Diencephalon (tissue), 1 donor: Measurements from ENCODE around the gene CIAPIN1. TPM values are rescaled to one million over a fixed set of nuclear protein-coding genes. Genes with fewer than 3 reads are reported as not detected.

Experiments
- total RNA-seq: library from RNA; depleted of rRNA; stranded (reverse); fragments of >200 nt; gene quantifications from one replicate; pipeline ENCODE4 v1.2.3, GENCODE V29; 2014

The CIAPIN1 gene
- total RNA-seq: 63.0 TPM

DNA sequence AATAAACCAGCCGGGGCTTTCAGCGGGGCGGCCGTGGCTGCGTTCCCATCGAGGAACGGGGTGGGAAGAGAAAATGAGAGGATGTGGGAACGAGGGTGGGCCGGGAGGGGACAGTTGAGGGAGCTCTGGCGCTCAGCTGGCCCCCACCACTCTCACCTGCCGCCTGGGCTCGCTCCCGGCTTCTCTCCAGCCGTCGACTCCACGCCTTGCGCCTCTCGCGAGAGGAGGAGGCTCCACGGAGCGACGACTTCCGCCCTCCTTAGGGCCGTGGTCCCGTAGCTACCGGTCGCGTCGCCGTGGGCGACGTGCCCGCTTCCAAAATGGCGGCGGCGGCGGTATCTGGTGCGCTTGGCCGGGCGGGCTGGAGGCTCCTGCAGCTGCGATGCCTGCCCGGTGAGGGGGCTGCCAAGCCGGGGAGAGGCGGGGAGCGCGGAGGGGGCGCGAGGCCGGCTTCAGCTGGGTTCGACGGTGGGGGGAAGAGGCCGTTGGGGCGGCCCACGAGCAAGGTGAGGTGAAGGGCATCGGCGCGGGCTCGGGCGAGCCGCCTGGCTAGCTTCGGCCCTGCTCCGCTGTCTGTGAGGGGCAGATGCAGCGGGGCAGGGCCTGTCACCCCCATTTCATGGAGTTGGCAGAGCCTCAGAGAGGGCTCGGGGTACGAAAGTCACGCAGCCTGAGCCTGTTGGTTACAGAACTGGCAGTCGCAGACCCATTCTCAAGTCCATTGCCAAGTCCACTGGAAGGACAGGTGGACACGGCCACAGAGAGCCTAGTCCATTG is at the start of gene CIAPIN1, which contains the start of gene COQ9:
Gene CIAPIN1 (minus strand): TSS at position 200 of the 777 bp plus-strand sequence. CDS start 6,457 bp downstream, outside the sequence.
Gene COQ9 (plus strand): TSS at position 294 of the 777 bp plus-strand sequence. CDS start 27 bp downstream, at position 321.

DNA sequence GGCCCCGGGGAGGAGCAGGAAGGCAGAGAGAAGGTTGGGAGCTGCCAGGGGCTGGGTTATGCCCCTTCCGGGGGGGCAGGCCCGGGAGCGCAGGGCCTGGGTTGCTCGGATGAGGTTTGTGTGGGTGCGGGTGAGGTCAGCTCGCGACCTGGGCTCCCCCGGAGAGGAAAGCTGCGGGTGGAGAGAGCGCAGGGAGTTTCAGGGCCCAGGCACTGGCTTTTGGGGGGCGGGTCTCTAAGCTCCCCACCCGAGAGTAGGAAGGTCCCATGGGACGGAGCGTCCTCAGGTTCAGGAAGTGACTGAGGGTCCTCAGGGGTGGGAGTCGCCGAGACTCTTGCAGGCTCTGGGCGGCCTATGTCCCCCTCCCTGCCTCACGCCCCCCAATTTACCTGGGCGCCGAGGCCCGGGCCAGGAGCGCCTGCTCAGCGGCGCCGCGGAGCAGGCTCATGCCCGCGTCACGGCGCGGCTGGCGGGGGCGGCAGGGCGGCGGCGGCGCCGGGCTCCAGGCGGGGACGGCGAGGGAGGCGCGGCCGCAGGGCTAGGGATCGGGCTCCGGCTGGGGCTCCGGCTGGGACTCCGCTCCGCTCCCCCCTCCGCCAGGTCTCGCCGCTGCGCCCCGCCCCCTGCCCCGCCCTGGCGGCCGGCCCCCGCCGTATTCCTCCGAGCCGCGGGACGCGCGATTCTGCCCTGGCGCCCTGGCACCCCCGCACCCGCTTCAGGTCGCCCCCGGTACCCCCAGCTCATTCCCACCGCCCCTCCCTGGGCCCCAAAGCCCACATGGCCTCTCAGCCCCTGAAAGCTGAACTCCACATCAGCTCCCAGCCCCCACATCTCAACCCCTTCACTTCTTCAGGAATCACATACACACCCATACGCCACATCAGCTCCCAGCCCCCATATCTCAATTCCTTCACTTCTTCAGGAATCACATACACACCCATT is 39.0 kb upstream of the CIAPIN1 start, which contains the start of gene DOK4:
Gene DOK4 (minus strand): TSS at position 578 of the 942 bp plus-strand sequence. CDS start 6,986 bp downstream, outside the sequence.

DNA sequence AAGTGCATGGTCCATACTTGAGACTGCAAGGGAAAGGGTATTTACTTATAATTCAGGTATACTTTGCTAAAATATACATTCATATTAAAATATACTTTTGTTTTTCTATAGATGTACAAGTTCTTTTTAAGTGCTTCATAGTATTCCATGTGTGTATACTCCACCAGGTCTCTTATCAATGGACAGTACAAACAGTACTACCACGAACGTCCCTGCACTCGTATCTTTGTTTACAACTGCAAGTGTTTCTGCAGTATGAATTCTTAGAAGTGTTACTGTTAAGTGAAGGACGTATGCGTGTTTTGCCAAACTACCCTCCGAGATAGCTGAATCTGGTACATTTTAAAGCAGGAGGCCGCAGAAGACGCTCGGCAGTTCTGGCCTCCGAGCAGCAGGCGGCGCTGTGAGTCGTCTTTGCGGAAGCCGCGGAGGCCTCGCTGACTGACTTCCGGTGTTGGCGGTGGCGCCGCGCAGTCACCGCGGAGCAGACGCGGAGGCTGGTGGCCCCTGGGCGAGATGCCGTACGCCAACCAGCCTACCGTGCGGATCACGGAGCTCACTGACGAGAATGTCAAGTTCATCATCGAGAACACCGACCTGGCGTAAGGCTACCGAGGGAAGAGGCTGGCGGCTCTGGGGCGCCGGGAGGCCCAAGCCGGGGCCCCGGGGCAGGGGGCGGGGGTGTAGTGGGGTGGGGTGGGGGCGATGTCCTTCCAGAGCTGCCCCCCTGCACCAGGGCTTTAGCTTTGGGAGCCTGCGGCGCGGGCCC is 15.2 kb upstream of the CIAPIN1 start, which contains the start of gene POLR2C:
Gene POLR2C (plus strand): TSS at position 471 of the 769 bp plus-strand sequence. CDS start 46 bp downstream, at position 517.

DNA sequence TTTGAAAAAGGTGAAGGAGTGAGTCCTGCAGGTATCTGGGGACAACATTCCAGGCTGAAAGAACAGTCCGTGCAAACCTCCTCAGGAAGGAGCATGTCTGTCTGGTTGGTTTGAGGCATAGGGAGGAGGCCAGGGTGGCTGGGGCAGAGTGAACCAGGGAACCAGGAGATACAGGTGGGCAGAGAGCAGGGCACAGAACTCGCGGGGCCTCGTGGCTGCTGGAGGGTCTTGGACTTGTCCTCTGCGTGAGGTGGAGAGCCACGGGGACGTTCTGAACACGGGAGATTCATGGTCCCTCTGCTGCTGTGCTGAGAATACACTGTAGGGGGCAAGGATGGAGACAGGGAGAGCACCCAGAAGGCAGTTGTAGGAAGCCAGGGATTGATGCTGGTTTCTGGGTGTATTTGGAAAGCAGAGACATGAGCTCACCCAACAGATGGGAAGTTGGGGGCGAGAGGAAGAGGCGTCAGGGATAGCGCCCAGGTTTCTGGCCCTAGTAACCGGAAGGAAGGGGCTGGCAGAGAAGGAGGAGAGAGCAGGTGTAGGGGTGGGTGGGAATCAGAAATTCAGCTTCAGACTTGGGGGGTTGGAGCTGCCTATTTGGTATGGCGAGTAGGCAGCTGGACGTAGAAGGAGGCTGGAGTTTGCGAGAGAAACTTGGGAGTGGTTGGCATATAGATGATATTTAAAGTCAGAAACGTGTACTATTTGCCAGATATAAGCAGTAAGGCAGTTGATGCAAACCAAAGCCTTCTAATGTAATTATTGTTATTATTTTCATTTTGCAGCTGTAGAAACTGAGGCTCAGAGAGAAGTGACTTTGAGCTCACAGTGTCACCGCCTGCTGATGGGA is 43.0 kb downstream of the CIAPIN1 start, which contains the start of gene CCL17:
Gene CCL17 (plus strand): TSS at position 803 of the 853 bp plus-strand sequence. CDS start 9,166 bp downstream, outside the sequence.

Other genes starting within 250 kb of the CIAPIN1 start
- 76.1 TPM for gene ARL2BP, start 202.1 kb downstream of the CIAPIN1 start, total RNA-seq
- gene PLLP, start 162.7 kb downstream of the CIAPIN1 start, total RNA-seq: 3.9 TPM
- gene CCL22, start 88.6 kb downstream of the CIAPIN1 start, total RNA-seq: not detected
- 18.2 TPM for gene CX3CL1, start 74.9 kb downstream of the CIAPIN1 start, total RNA-seq
- gene CCL17, start 42.6 kb downstream of the CIAPIN1 start, total RNA-seq: not detected
- 36.4 TPM for gene COQ9, start 94 bp upstream of the CIAPIN1 start, total RNA-seq
- gene POLR2C, start 15.3 kb upstream of the CIAPIN1 start, total RNA-seq: 60.2 TPM
- 62.5 TPM for gene DOK4, start 39.1 kb upstream of the CIAPIN1 start, total RNA-seq
- gene CCDC102A, start 89.2 kb upstream of the CIAPIN1 start, total RNA-seq: 1.6 TPM
- 0.69 TPM for gene ADGRG5, start 95.3 kb upstream of the CIAPIN1 start, total RNA-seq
- 94.8 TPM for gene ADGRG1, start 181.2 kb upstream of the CIAPIN1 start, total RNA-seq
- 0.23 TPM for gene ADGRG3, start 220.9 kb upstream of the CIAPIN1 start, total RNA-seq
- 3.0 TPM for gene DRC7, start 247.4 kb upstream of the CIAPIN1 start, total RNA-seq